HCT116 (cell line): ENCODE results near the gene EFCAB13.

ENCODE experiments used
- CTCF ChIP-seq, 3 experiments: fragments of 200-600 bp in 1 of 3; sonication (generic) in 1 of 3; IDR thresholded peaks in 2 of 3; conservative IDR thresholded peaks in 1 of 3; 2 replicates each; pipeline ENCODE4 v1.5.1; 2012 to 2017; ENCODE audit warnings: low read depth in 2 of 3, low read length in 2 of 3, antibody characterized with exemption in 1 of 3, borderline replicate concordance in 1 of 3, control low read depth in 1 of 3, mild to moderate bottlenecking in 1 of 3, mixed read lengths in 1 of 3, mixed run types in 1 of 3, moderate library complexity in 1 of 3; ENCODE audit not compliant: insufficient read depth in 1 of 3
- EZH2phosphoT487 ChIP-seq: fragments of 200-600 bp; IDR thresholded peaks from 2 replicates; pipeline ENCODE4 v1.6.1; 2018; ENCODE audit warnings: antibody characterized with exemption, borderline replicate concordance
- MAX ChIP-seq: IDR thresholded peaks from 2 replicates; pipeline ENCODE4 v1.6.1; 2012
- POLR2A ChIP-seq: IDR thresholded peaks from 2 replicates; pipeline ENCODE4 v1.7.0; 2011; ENCODE audit warnings: borderline replicate concordance; ENCODE audit not compliant: insufficient read depth, insufficient read length; ENCODE audit errors: extremely low read depth

- TF ChIP-seq EZH2phosphoT487 (no peak), CTCF (IDR thresholded peaks at IDR 0.05 in 2 of 3, conservative IDR thresholded peaks at IDR 0.05 in 1 of 3; ENCODE audit: borderline replicate concordance in 1 of 3, insufficient read depth in 1 of 3, low read depth in 2 of 3, low read length in 2 of 3) (no peak), POLR2A (no peak), MAX (no peak)
These were observed 12.3 kb upstream of the EFCAB13 start for GRCh38 chr17:47311420-47311819.
